GM12878 (cell line): ENCODE data around the gene TES. TPM values are rescaled to one million over a fixed set of nuclear protein-coding genes. Genes with fewer than 3 reads are reported as not detected.

ENCODE experiments used
- ATAC-seq: fragments of 200-7000 bp; cut with Tn5 transposase; 3 replicates; pipeline ENCODE4 v1.9.1; 2020; ENCODE audit warnings: mild to moderate bottlenecking, moderate library complexity
- Bru-seq: library from RNA; stranded (reverse); fragments of 400-500 nt; gene quantifications from one replicate; lab custom pipeline; 2021; lab: Mats Ljungman, UMichigan
- BruChase-seq, 2 experiments: library from RNA; stranded (reverse); fragments of 400-500 nt; gene quantifications; one replicate each; lab custom pipeline; 2021; lab: Mats Ljungman, UMichigan
- BruUV-seq: library from RNA; stranded (reverse); fragments of 400-500 nt; replicated peaks from 2 replicates; lab custom pipeline; 2021; lab: Mats Ljungman, UMichigan
- CTCF ChIA-PET: fragments of 300-600 bp; sonication (Branson Sonifier 250); formaldehyde crosslinking; extraction: SDS; loops from one replicate; lab custom pipeline; 2021; ENCODE audit warnings: inconsistent platforms; lab: Yijun Ruan, JAX
- POLR2A ChIA-PET: fragments of 350-600 bp; formaldehyde crosslinking; extraction: SDS; loops from one replicate; lab custom pipeline; 2021; ENCODE audit warnings: inconsistent platforms; lab: Charles Lee
- RAD21 ChIA-PET: fragments of 300-600 bp; sonication (Branson Sonifier 250); formaldehyde crosslinking; loops from one replicate; lab custom pipeline; 2023; ENCODE audit warnings: antibody characterized with exemption; ENCODE audit not compliant: unreplicated experiment; lab: Charles Lee
- SMC1A ChIA-PET: fragments of 300-600 bp; sonication (Branson Sonifier 250); formaldehyde crosslinking; loops from one replicate; lab custom pipeline; 2023; ENCODE audit not compliant: unreplicated experiment, uncharacterized antibody; lab: Charles Lee
- DNase-seq: peaks from one replicate; pipeline ENCODE4 v3.0.0-alpha.2; 2011; ENCODE audit warnings: low read depth, low spot score
- FAIRE-seq: peaks from 3 replicates; lab custom pipeline; 2011; peaks lifted over from hg19 to GRCh38; lab: Jason Lieb, UNC
- H2AFZ ChIP-seq: 2 replicates; pipeline ENCODE4 v1.6.0; 2011; ENCODE audit warnings: low read depth, low read length, control low read depth; ENCODE audit not compliant: control insufficient read depth
- H3K27ac ChIP-seq: 2 replicates; pipeline ENCODE4 v1.5.1; 2011; ENCODE audit warnings: control low read depth; ENCODE audit not compliant: control insufficient read depth, insufficient read depth
- H3K27me3 ChIP-seq, 2 experiments: replicated peaks in 1 of 2; 2 replicates each; pipeline versions ENCODE4 v1.6.0 to v1.6.1; 2011; ENCODE audit warnings: low read length in 1 of 2; ENCODE audit not compliant: control insufficient read depth in 2 of 2, insufficient read depth in 2 of 2
- H3K36me3 ChIP-seq, 2 experiments: 2 replicates each; pipeline ENCODE4 v1.5.1; 2011; ENCODE audit warnings: low read length in 1 of 2; ENCODE audit not compliant: control insufficient read depth in 2 of 2, insufficient read depth in 2 of 2
- H3K4me1 ChIP-seq: 2 replicates; pipeline ENCODE4 v1.6.1; 2011; ENCODE audit warnings: mild to moderate bottlenecking, low read length, moderate library complexity, mixed read lengths; ENCODE audit not compliant: control insufficient read depth, insufficient read depth
- H3K4me2 ChIP-seq: 2 replicates; pipeline ENCODE4 v1.6.0; 2011; ENCODE audit warnings: control low read depth; ENCODE audit not compliant: control insufficient read depth, insufficient read depth
- H3K4me3 ChIP-seq: fragments of 200-600 bp; sonication (generic); 2 replicates; pipeline ENCODE4 v1.5.1; 2016
- H3K79me2 ChIP-seq: 2 replicates; pipeline ENCODE4 v1.6.0; 2011; ENCODE audit warnings: low read length; ENCODE audit not compliant: control insufficient read depth, insufficient read depth
- H3K9ac ChIP-seq: 2 replicates; pipeline ENCODE4 v1.8.0; 2011; ENCODE audit warnings: low read length, control low read depth, mixed read lengths; ENCODE audit not compliant: control insufficient read depth, insufficient read depth
- H3K9me3 ChIP-seq: replicated peaks from 3 replicates; pipeline ENCODE4 v1.5.1; 2011; ENCODE audit warnings: mild to moderate bottlenecking, low read length; ENCODE audit not compliant: control insufficient read depth, insufficient read depth
- H4K20me1 ChIP-seq: 2 replicates; pipeline ENCODE4 v1.6.0; 2011; ENCODE audit not compliant: control insufficient read depth, insufficient read depth
- CTCF ChIP-seq, 3 experiments: IDR thresholded peaks in 2 of 3; conservative IDR thresholded peaks in 1 of 3; 2 replicates each; pipeline ENCODE4 v1.5.1; 2011; ENCODE audit warnings: low read depth in 3 of 3, low read length in 3 of 3, mild to moderate bottlenecking in 3 of 3, control low read depth in 2 of 3, moderate library complexity in 2 of 3, inconsistent platforms in 1 of 3, mixed read lengths in 1 of 3; ENCODE audit not compliant: control insufficient read depth in 2 of 3, insufficient read depth in 1 of 3; ENCODE audit errors: extremely low read depth in 1 of 3
- FOXM1 ChIP-seq: IDR thresholded peaks from 2 replicates; pipeline ENCODE4 v1.6.1; 2012; ENCODE audit warnings: low read depth, mild to moderate bottlenecking, inconsistent platforms, low read length, moderate library complexity
- JUND ChIP-seq: IDR thresholded peaks from 2 replicates; pipeline ENCODE4 v1.6.1; 2012; ENCODE audit warnings: low read depth, mild to moderate bottlenecking, low read length, improper control_type of control experiment, moderate library complexity
- KLF5 ChIP-seq: fragments of 450-650 bp; IDR thresholded peaks from 2 replicates; pipeline ENCODE4 v1.6.1; 2014; ENCODE audit warnings: mild to moderate bottlenecking; ENCODE audit not compliant: partially characterized antibody
- MXI1 ChIP-seq: fragments of 150-350 bp; IDR thresholded peaks from 2 replicates; pipeline ENCODE4 v1.6.1; 2011; ENCODE audit warnings: low read depth, mild to moderate bottlenecking, inconsistent platforms, low read length, improper control_type of control experiment
- NFXL1 ChIP-seq: fragments of 450-650 bp; IDR thresholded peaks from 2 replicates; pipeline ENCODE4 v1.6.1; 2017; ENCODE audit warnings: antibody characterized with exemption, mild to moderate bottlenecking, borderline replicate concordance
- PBX3 ChIP-seq: IDR thresholded peaks from 2 replicates; pipeline ENCODE4 v1.6.1; 2011; ENCODE audit warnings: mild to moderate bottlenecking, low read depth, low read length, moderate library complexity; ENCODE audit not compliant: insufficient replicate concordance
- POLR2A ChIP-seq: IDR thresholded peaks from 2 replicates; pipeline ENCODE4 v1.6.1; 2011; ENCODE audit warnings: low read depth, mild to moderate bottlenecking, low read length
- RBBP5 ChIP-seq: fragments of 200-600 bp; sonication (generic); conservative IDR thresholded peaks from 2 replicates; pipeline ENCODE4 v1.6.1; 2016
- SMARCA5 ChIP-seq: fragments of 450-650 bp; IDR thresholded peaks from 2 replicates; pipeline ENCODE4 v1.6.1; 2017; ENCODE audit warnings: mild to moderate bottlenecking
- STAT1 ChIP-seq: fragments of 450-650 bp; conservative IDR thresholded peaks from 2 replicates; pipeline ENCODE4 v1.6.1; 2014; ENCODE audit warnings: antibody characterized with exemption, mild to moderate bottlenecking
- SUZ12 ChIP-seq: fragments of 200-600 bp; sonication (generic); IDR thresholded peaks from one replicate; pipeline ENCODE4 v1.6.1; 2018; ENCODE audit warnings: antibody characterized with exemption, mild to moderate bottlenecking; ENCODE audit not compliant: unreplicated experiment
- TCF3 ChIP-seq: IDR thresholded peaks from 2 replicates; pipeline ENCODE4 v1.6.1; 2012; ENCODE audit warnings: low read depth, mild to moderate bottlenecking, low read length, borderline replicate concordance; ENCODE audit not compliant: insufficient read depth
- ZNF384 ChIP-seq: IDR thresholded peaks from 2 replicates; pipeline ENCODE4 v1.6.1; 2012; ENCODE audit warnings: low read depth, mild to moderate bottlenecking, low read length, improper control_type of control experiment, borderline replicate concordance
- WGBS: methylation state at CpG from one replicate; pipeline ENCODE4 v1.1.6; 2016; ENCODE audit warnings: low lambda C conversion rate; ENCODE audit not compliant: insufficient replicate concordance, insufficient coverage; ENCODE audit errors: missing lambda C conversion rate; 5-methylcytosine and 5-hydroxymethylcytosine counted together
- in situ Hi-C: fragments of 300-500 bp; cut with MboI; formaldehyde crosslinking; loops from 9 replicates; pipeline ENCODE4 v1.14.3; 2018; ENCODE audit warnings: mixed read lengths
- intact Hi-C: fragments of 100-400 bp; cut with micrococcal nuclease; formaldehyde crosslinking; loops from one replicate; pipeline ENCODE4 v1.14.2; 2022; ENCODE audit not compliant: unreplicated experiment
- long read RNA-seq, 2 experiments: library from polyadenylated mRNA; unstranded; transcript quantifications; one replicate each; pipeline ENCODE4 v2.0.0, GENCODE V29; 2019 to 2020
- polyA minus RNA-seq, 3 experiments: library from RNA; depleted of rRNA, polyadenylated mRNA; stranded (reverse); fragments of >200 nt; gene quantifications; 2 replicates each; pipeline ENCODE4 v1.2.3, GENCODE V29; 2011
- polyA plus RNA-seq, 11 experiments: library from polyadenylated mRNA; depleted of rRNA in 4 of 11; unstranded in 6 of 11; stranded (reverse) in 5 of 11; fragments of >200 nt; fragmentation: Nextera tagmentation in 4 of 11; fragmentation: Illumina TruSeq in 1 of 11; extraction: Ambion mirVana in 4 of 11; extraction: Trizol in 1 of 11; gene quantifications; 1 replicate in 1 of 11; 2 replicates in 10 of 11; pipeline versions ENCODE4 v1.2.1 to v1.2.3, GENCODE V29; 2011 to 2016; ENCODE audit warnings: inconsistent platforms in 2 of 11, missing spikeins in 2 of 11, low read depth in 1 of 11
- total RNA-seq, 4 experiments: library from RNA; depleted of rRNA in 3 of 4; stranded (reverse); fragments of >200 nt in 3 of 4; fragmentation: Illumina TruSeq in 1 of 4; extraction: Trizol in 1 of 4; gene quantifications; 2 replicates each; pipeline versions ENCODE4 v1.2.1 to v1.2.3, GENCODE V29; 2013 to 2021

TES gene
- 23.9 and 26.5 TPM in 2 replicates for total RNA-seq (2013; cell fraction: nucleolus; rRNA removed)
- total RNA-seq (2014; rRNA removed) (66.4 and 73.2 TPM in 2 replicates), total RNA-seq (2014; rRNA removed; fragmentation: Illumina TruSeq; extraction: Trizol) (59.7 and 59.8 TPM in 2 replicates), total RNA-seq (2021) (48.5 and 58.7 TPM in 2 replicates), polyA plus RNA-seq (2011; rRNA removed) (54.3 and 70.1 TPM in 2 replicates), polyA plus RNA-seq (2014; fragmentation: Illumina TruSeq; extraction: Trizol) (63.4 and 77.1 TPM in 2 replicates), polyA plus RNA-seq (2014; fragmentation: Nextera tagmentation; extraction: Ambion mirVana) (10 to 100 TPM; 31.2 to 41.7 TPM), polyA plus RNA-seq (2014; rRNA removed) (49.5 and 50.9 TPM in 2 replicates), polyA plus RNA-seq (2016; fragmentation: Nextera tagmentation; extraction: Ambion mirVana) (10 to 100 TPM; 70.6 to 77.5 TPM), polyA minus RNA-seq (2011; rRNA and poly(A)+ RNA removed) (36.1 and 40.0 TPM in 2 replicates), Bru-seq, nascent RNA (percentile 85 among the genes with signal in this experiment), BruChase-seq, experiment 1, labeled RNA remaining after a 6-hour chase (percentile 79 among the genes with signal in this experiment), BruChase-seq, experiment 2, labeled RNA remaining after a 2-hour chase (percentile 83 among the genes with signal in this experiment)
- 36.0 TPM for polyA plus RNA-seq (2011; ENCODE audit: low read depth)
- 33.3 and 36.5 TPM in 2 replicates for polyA plus RNA-seq (2011; cell fraction: cytosol; rRNA removed)
- polyA plus RNA-seq (2011; cell fraction: nucleus; rRNA removed), result 28.9 and 71.6 TPM in 2 replicates
- polyA plus RNA-seq (2012), result 40.6 and 44.6 TPM in 2 replicates
- polyA minus RNA-seq (2011; cell fraction: cytosol; rRNA and poly(A)+ RNA removed), result 12.0 and 17.5 TPM in 2 replicates
- polyA minus RNA-seq (2011; cell fraction: nucleus; rRNA and poly(A)+ RNA removed), result 11.0 and 28.4 TPM in 2 replicates
- long read RNA-seq, experiment 1, transcript TES-201 (7 exons, 2,782 nt), result major isoform, 51 of 58 reads
- long read RNA-seq, experiment 1, partial matches to known transcripts, result 5 of 58 reads
- long read RNA-seq, experiment 1, other reads (novel, unspliced or antisense), result 2 of 58 reads
- long read RNA-seq, experiment 2, transcript TES-201 (7 exons, 2,782 nt), result major isoform, 69 of 106 reads
- long read RNA-seq, experiment 2, partial matches to known transcripts, result 25 of 106 reads
- long read RNA-seq, experiment 2, other reads (novel, unspliced or antisense), result 6 of 106 reads

DNA sequence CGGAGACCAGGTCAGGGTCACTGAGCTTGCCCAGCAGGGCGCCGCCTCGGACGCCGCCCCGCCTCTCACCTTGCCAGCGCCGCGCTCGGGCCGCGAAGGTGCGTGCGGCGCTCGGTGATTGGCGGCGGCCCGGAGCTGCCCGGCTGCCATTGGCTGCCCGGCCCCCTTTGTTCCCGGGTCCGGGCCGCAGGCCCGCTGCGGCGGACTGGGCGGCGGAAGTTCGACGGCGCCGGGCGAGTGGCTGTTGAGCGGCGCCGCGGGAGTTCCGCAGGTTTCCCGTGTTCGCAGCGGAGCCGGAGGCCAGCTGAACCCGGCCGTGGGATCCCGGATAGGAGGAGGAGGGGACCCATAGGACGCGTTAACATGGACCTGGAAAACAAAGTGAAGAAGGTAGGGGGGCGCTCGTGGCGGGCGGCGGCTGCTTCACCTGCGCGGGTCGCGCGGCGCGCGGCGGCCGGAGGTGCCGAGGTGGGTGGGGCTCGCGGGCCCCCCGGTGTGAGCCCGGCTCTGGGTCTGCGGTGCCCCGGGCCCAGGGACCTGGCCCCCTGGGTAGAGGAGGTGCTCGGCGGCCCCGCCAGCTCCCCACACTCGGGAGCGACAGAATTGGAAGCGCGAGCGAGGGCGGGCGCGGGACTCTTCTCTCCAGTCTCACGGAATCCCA, at the start of gene TES:
Gene TES (plus strand): TSS at position 195 of the 661 bp plus-strand sequence. CDS start 169 bp downstream, at position 364.
- Histone ChIP-seq H3K79me2 (peaks cover 48% of the 10 kb centered on the region), H3K4me2 (peak within 1 kb of the TSS; percentile 78), H3K4me1 (peaks cover 7% of the 10 kb centered on the region), H3K27ac (peak within 1 kb of the TSS; percentile 86), H3K36me3 (no peaks in the 10 kb centered on the region), H4K20me1 (no peaks in the 10 kb centered on the region; the same call in 1 of the 2 replicates), H3K9ac (peak within 1 kb of the TSS; percentile 91), H2AFZ (peak within 1 kb of the TSS; percentile 88), H3K4me3 (peak within 1 kb of the TSS; percentile 91), H3K9me3 (no peaks in the 10 kb centered on the region), H3K27me3 (no peaks in the 10 kb centered on the region)
- ChIA-PET RAD21 (interaction anchor here (0.8 to 3.0 kb wide), 7 partner anchors 19 to 372 kb away, joined by 3 to 16 read pairs (median 5); no protein-coding TSS in a partner anchor), POLR2A (interaction anchor here (1.0 to 2.4 kb wide), 2 partner anchors 14 to 20 kb away, joined by 3 to 23 read pairs; no protein-coding TSS in a partner anchor), SMC1A (interaction anchor here (0.6 to 6.2 kb wide), 9 partner anchors 10 to 170 kb away, joined by 3 to 72 read pairs (median 3); no protein-coding TSS in a partner anchor), CTCF (interaction anchor here (0.8 to 4.5 kb wide), 11 partner anchors 14 to 317 kb away, joined by 3 to 22 read pairs (median 3); no protein-coding TSS in a partner anchor)
- intact Hi-C loops (loop anchor here (2.0 kb wide), 1 partner anchor 30 kb away; no protein-coding TSS in a partner anchor), in situ Hi-C loops (no loop called here)
- peak; percentile 93 for ATAC-seq
- FAIRE-seq, result no peak
- TSS peak; percentile 74 for BruUV-seq
- no peak for DNase-seq
- WGBS, result under 1% methylated on average over 54 of the region's 83 CpGs
- TF ChIP-seq TCF3, result 0 out of 2 replicates have a peak, but pooled peaks have one; percentile 31
- TF ChIP-seq PBX3, result no peak
- no peak for TF ChIP-seq FOXM1
- TF ChIP-seq STAT1, result 0 out of 2 replicates have a peak, but pooled peaks have one; percentile 59
- no peak for TF ChIP-seq NFXL1
- 0 out of 2 replicates have a peak, but pooled peaks have one; percentile 14 for TF ChIP-seq JUND
- no peak for TF ChIP-seq MXI1
- peak; percentile 44 for TF ChIP-seq KLF5
- TF ChIP-seq POLR2A, result peak; percentile 79
- no peak for TF ChIP-seq ZNF384
- TF ChIP-seq RBBP5, result 0 out of 2 replicates have a peak, but pooled peaks have one; percentile 43
- 0 out of 2 replicates have a peak, but pooled peaks have one; percentile 41 for TF ChIP-seq SMARCA5
- TF ChIP-seq CTCF (IDR thresholded peaks at IDR 0.05 in 2 of 3, conservative IDR thresholded peaks at IDR 0.05 in 1 of 3; ENCODE audit: control insufficient read depth in 2 of 3, extremely low read depth in 1 of 3, insufficient read depth in 1 of 3, low read depth in 3 of 3, low read length in 3 of 3), result no peak
- no peak for TF ChIP-seq SUZ12
